SH-SY5Y (cell line): ENCODE data around the gene HS1BP3.

Experiments used
- GATA2 ChIP-seq: IDR thresholded peaks from 2 replicates; pipeline ENCODE4 v1.6.1; 2011; ENCODE audit warnings: mild to moderate bottlenecking, low read depth, low read length
- GATA3 ChIP-seq: IDR thresholded peaks from 2 replicates; pipeline ENCODE4 v1.6.1; 2011; ENCODE audit warnings: low read depth, mild to moderate bottlenecking, low read length, moderate library complexity

GRCh38 chr2:20692081-20692480 is 41.2 kb upstream of the HS1BP3 start:
- TF ChIP-seq GATA2: no peak
- no peak for TF ChIP-seq GATA3
